Measurements from ENCODE around the gene CHAT. TPM values are rescaled to one million over a fixed set of nuclear protein-coding genes. Genes with fewer than 3 reads are reported as not detected.

The CHAT gene
- total RNA-seq, 1 donor from 2014 or later, result 0.83 TPM

GRCh38 chr10:49686651-49687050 is 72.8 kb downstream of the CHAT start:
- intact Hi-C loops (cut with micrococcal nuclease), result loop anchor here (5.0 kb wide), 1 partner anchor 94 kb away; no protein-coding TSS in a partner anchor
- Mint-ChIP-seq H3K27ac (no peak overlapping the region), H3K4me3 (no peak overlapping the region), H3K9me3 (no peaks in the 10 kb centered on the region), H3K27me3 (ENCODE audit: insufficient read depth) (peaks cover 43% of the 10 kb centered on the region), H3K4me1 (ENCODE audit: low read depth) (no peaks in the 10 kb centered on the region), H3K36me3 (ENCODE audit: low read depth) (no peaks in the 10 kb centered on the region)
- DNase-seq (ENCODE audit: low spot score), result no peak

- peaks cover 53% of the 10 kb centered on the region for H3K27me3 Mint-ChIP-seq (ENCODE audit: insufficient read depth)
- H3K27ac Mint-ChIP-seq, result no peak overlapping the region
- intact Hi-C loops (cut with micrococcal nuclease), result loop anchor here (5.0 kb wide), 1 partner anchor 96 kb away; no protein-coding TSS in a partner anchor
- no peaks in the 10 kb centered on the region for H3K9me3 Mint-ChIP-seq
- H3K4me1 Mint-ChIP-seq (ENCODE audit: low read depth), result no peaks in the 10 kb centered on the region
- no peak overlapping the region for H3K4me3 Mint-ChIP-seq
- no peaks in the 10 kb centered on the region for H3K36me3 Mint-ChIP-seq (ENCODE audit: low read depth)
- DNase-seq (ENCODE audit: low spot score), result no peak
Measured at GRCh38 chr10:49688261-49688846, 74.5 kb downstream of the CHAT start.

GRCh38 chr10:49688920-49689319 is 75.1 kb downstream of the CHAT start:
- intact Hi-C loops (cut with micrococcal nuclease), result loop anchor here (5.0 kb wide), 1 partner anchor 97 kb away; no protein-coding TSS in a partner anchor
- Mint-ChIP-seq H3K9me3 (no peaks in the 10 kb centered on the region), H3K27me3 (ENCODE audit: insufficient read depth) (peaks cover 53% of the 10 kb centered on the region), H3K4me1 (ENCODE audit: low read depth) (no peaks in the 10 kb centered on the region), H3K36me3 (ENCODE audit: low read depth) (no peaks in the 10 kb centered on the region), H3K27ac (no peak overlapping the region), H3K4me3 (no peak overlapping the region)
- DNase-seq (ENCODE audit: low spot score), result no peak

GRCh38 chr10:49689882-49690510 is 76.2 kb downstream of the CHAT start:
- no peaks in the 10 kb centered on the region for H3K9me3 Mint-ChIP-seq
- peaks cover 48% of the 10 kb centered on the region for H3K27me3 Mint-ChIP-seq (ENCODE audit: insufficient read depth)
- no peak overlapping the region for H3K4me3 Mint-ChIP-seq
- H3K36me3 Mint-ChIP-seq (ENCODE audit: low read depth), result no peaks in the 10 kb centered on the region
- no peak for DNase-seq (ENCODE audit: low spot score)
- intact Hi-C loops (cut with micrococcal nuclease), result loop anchor here (5.0 kb wide), 1 partner anchor 98 kb away; no protein-coding TSS in a partner anchor
- no peaks in the 10 kb centered on the region for H3K4me1 Mint-ChIP-seq (ENCODE audit: low read depth)
- H3K27ac Mint-ChIP-seq, result no peak overlapping the region

GRCh38 chr10:49690698-49691356 is 77.0 kb downstream of the CHAT start:
- H3K4me3 Mint-ChIP-seq, result no peak overlapping the region
- H3K4me1 Mint-ChIP-seq (ENCODE audit: low read depth), result no peaks in the 10 kb centered on the region
- no peak overlapping the region for H3K27ac Mint-ChIP-seq
- intact Hi-C loops (cut with micrococcal nuclease), result no loop called here
- no peaks in the 10 kb centered on the region for H3K9me3 Mint-ChIP-seq
- H3K27me3 Mint-ChIP-seq (ENCODE audit: insufficient read depth), result peaks cover 51% of the 10 kb centered on the region
- no peak for DNase-seq (ENCODE audit: low spot score)
- H3K36me3 Mint-ChIP-seq (ENCODE audit: low read depth), result no peaks in the 10 kb centered on the region

GRCh38 chr10:49691588-49691987 is 77.8 kb downstream of the CHAT start:
- Mint-ChIP-seq H3K4me3 (no peak overlapping the region), H3K36me3 (ENCODE audit: low read depth) (no peaks in the 10 kb centered on the region), H3K27ac (no peak overlapping the region), H3K4me1 (ENCODE audit: low read depth) (no peaks in the 10 kb centered on the region), H3K9me3 (no peaks in the 10 kb centered on the region), H3K27me3 (ENCODE audit: insufficient read depth) (peaks cover 58% of the 10 kb centered on the region)
- no peak for DNase-seq (ENCODE audit: low spot score)
- intact Hi-C loops (cut with micrococcal nuclease), result no loop called here

GRCh38 chr10:49694466-49694865 is 80.6 kb downstream of the CHAT start:
- Mint-ChIP-seq H3K27me3 (ENCODE audit: insufficient read depth) (peaks cover 37% of the 10 kb centered on the region), H3K4me3 (no peak overlapping the region), H3K9me3 (no peaks in the 10 kb centered on the region), H3K4me1 (ENCODE audit: low read depth) (no peaks in the 10 kb centered on the region), H3K27ac (no peak overlapping the region), H3K36me3 (ENCODE audit: low read depth) (no peaks in the 10 kb centered on the region)
- DNase-seq (ENCODE audit: low spot score), result no peak
- intact Hi-C loops (cut with micrococcal nuclease), result no loop called here

GRCh38 chr10:49696311-49696710 is 82.5 kb downstream of the CHAT start:
- H3K4me3 Mint-ChIP-seq, result no peak overlapping the region
- DNase-seq (ENCODE audit: low spot score), result no peak
- peaks cover 20% of the 10 kb centered on the region for H3K27me3 Mint-ChIP-seq (ENCODE audit: insufficient read depth)
- H3K4me1 Mint-ChIP-seq (ENCODE audit: low read depth), result no peaks in the 10 kb centered on the region
- H3K36me3 Mint-ChIP-seq (ENCODE audit: low read depth), result no peaks in the 10 kb centered on the region
- no peak overlapping the region for H3K27ac Mint-ChIP-seq
- intact Hi-C loops (cut with micrococcal nuclease), result no loop called here
- no peaks in the 10 kb centered on the region for H3K9me3 Mint-ChIP-seq

- Mint-ChIP-seq H3K4me3 (no peak overlapping the region), H3K27ac (no peak overlapping the region), H3K27me3 (ENCODE audit: insufficient read depth) (peaks cover 12% of the 10 kb centered on the region), H3K9me3 (no peaks in the 10 kb centered on the region), H3K36me3 (ENCODE audit: low read depth) (no peaks in the 10 kb centered on the region), H3K4me1 (ENCODE audit: low read depth) (no peaks in the 10 kb centered on the region)
- intact Hi-C loops (cut with micrococcal nuclease), result no loop called here
- no peak for DNase-seq (ENCODE audit: low spot score)
Measured at GRCh38 chr10:49698679-49699078, 84.8 kb downstream of the CHAT start.

- Mint-ChIP-seq H3K9me3 (no peaks in the 10 kb centered on the region), H3K36me3 (ENCODE audit: low read depth) (no peaks in the 10 kb centered on the region), H3K27me3 (ENCODE audit: insufficient read depth) (peaks cover 10% of the 10 kb centered on the region), H3K4me1 (ENCODE audit: low read depth) (no peaks in the 10 kb centered on the region), H3K27ac (no peak overlapping the region), H3K4me3 (no peak overlapping the region)
- intact Hi-C loops (cut with micrococcal nuclease), result no loop called here
- DNase-seq (ENCODE audit: low spot score), result no peak
Measured at GRCh38 chr10:49700211-49700610, 86.4 kb downstream of the CHAT start.

- no peaks in the 10 kb centered on the region for H3K36me3 Mint-ChIP-seq (ENCODE audit: low read depth)
- H3K4me1 Mint-ChIP-seq (ENCODE audit: low read depth), result no peaks in the 10 kb centered on the region
- peaks cover 9% of the 10 kb centered on the region for H3K27me3 Mint-ChIP-seq (ENCODE audit: insufficient read depth)
- no peak overlapping the region for H3K27ac Mint-ChIP-seq
- no peak overlapping the region for H3K4me3 Mint-ChIP-seq
- H3K9me3 Mint-ChIP-seq, result no peaks in the 10 kb centered on the region
- no peak for DNase-seq (ENCODE audit: low spot score)
- intact Hi-C loops (cut with micrococcal nuclease), result no loop called here
Measured at GRCh38 chr10:49700997-49701396, 87.2 kb downstream of the CHAT start.

- intact Hi-C loops (cut with micrococcal nuclease), result no loop called here
- no peak for DNase-seq (ENCODE audit: low spot score)
- Mint-ChIP-seq H3K27me3 (ENCODE audit: insufficient read depth) (peaks cover 4% of the 10 kb centered on the region), H3K4me1 (ENCODE audit: low read depth) (no peaks in the 10 kb centered on the region), H3K27ac (no peak overlapping the region), H3K36me3 (ENCODE audit: low read depth) (no peaks in the 10 kb centered on the region), H3K9me3 (no peaks in the 10 kb centered on the region), H3K4me3 (no peak overlapping the region)
Measured at GRCh38 chr10:49707585-49707984, 93.7 kb downstream of the CHAT start.

GRCh38 chr10:49709934-49710333 is 96.1 kb downstream of the CHAT start:
- no peak for DNase-seq (ENCODE audit: low spot score)
- H3K27me3 Mint-ChIP-seq (ENCODE audit: insufficient read depth), result peaks cover 2% of the 10 kb centered on the region
- H3K4me1 Mint-ChIP-seq (ENCODE audit: low read depth), result no peaks in the 10 kb centered on the region
- no peak overlapping the region for H3K27ac Mint-ChIP-seq
- intact Hi-C loops (cut with micrococcal nuclease), result no loop called here
- no peaks in the 10 kb centered on the region for H3K9me3 Mint-ChIP-seq
- no peaks in the 10 kb centered on the region for H3K36me3 Mint-ChIP-seq (ENCODE audit: low read depth)
- no peak overlapping the region for H3K4me3 Mint-ChIP-seq

All from activated T-helper 1 cell treated with anti-CD3 and anti-CD28 coated beads, Interleukin-12 subunit alpha, Interleukin-12 subunit beta, Interleukin-2, Interleukin-4 antibody, amounts not matched to agents 30 ng/mL and 10 ng/mL and 1 ng/mL, durations not matched to agents 14 hours and 24 hours and 36 hours (primary cell).